ENCODE data around the gene RESF1. TPM values are rescaled to one million over a fixed set of nuclear protein-coding genes. Genes with fewer than 3 reads are reported as not detected.

The RESF1 gene
- total RNA-seq, 1 experiment from 2014 or later = 172 TPM

DNA sequence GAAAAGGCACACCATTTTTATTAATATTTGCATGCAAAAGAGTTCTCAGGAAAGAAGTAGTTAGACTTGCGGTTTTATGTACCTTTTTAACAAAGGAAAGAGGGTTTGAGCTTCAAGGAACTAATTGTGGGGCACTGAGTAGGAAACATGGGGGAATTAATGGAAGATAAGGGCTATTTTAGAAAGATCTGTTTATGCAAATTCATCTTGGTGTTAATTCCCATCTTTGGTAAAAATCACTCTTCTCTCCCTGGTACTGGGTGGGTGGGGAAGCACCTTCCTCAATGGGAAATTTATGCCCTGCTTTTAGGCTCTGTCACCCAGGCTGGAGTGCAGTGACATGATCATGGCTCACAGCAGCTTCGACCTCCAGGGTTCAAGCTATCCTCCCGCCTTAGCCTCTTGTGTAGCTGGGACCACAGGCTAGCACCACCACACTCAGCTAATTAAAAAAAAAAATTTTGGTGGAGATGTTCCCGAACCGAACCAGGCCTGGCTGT is 30.1 kb upstream of the RESF1 start:
- no peak overlapping the region for H3K18ac ChIP-seq (ENCODE audit: insufficient read length, low read depth, low read length)
- no peak overlapping the region for H3K4ac ChIP-seq (ENCODE audit: low read depth, low read length)
- Mint-ChIP-seq H3K9me3 (peaks cover 6 to 11% of the 10 kb centered on the region in 2 experiments; a peak in 4 of 5 replicates), H3K27me3 (ENCODE audit: low read depth) (no peaks in the 10 kb centered on the region), H3K36me3 (ENCODE audit: insufficient read depth in 1 of 3, low read depth in 3 of 3) (peaks cover 0 to 12% (median 9%) of the 10 kb centered on the region in 3 experiments; a peak in 5 of 7 replicates), H3K27ac (no peak overlapping the region), H3K4me3 (no peak overlapping the region), H3K4me1 (peaks cover 4 to 15% of the 10 kb centered on the region in 2 experiments)
- no peak overlapping the region for H3K23ac ChIP-seq (ENCODE audit: insufficient read length, low read depth, low read length)
- H2AFZ ChIP-seq (ENCODE audit: low read length) = no peak overlapping the region
- H2BK5ac ChIP-seq (ENCODE audit: insufficient read length, low read length) = no peak overlapping the region
- H4K5ac ChIP-seq (ENCODE audit: insufficient read length, low read depth, low read length) = no peak overlapping the region
- no peaks in the 10 kb centered on the region for H3K23me2 ChIP-seq (ENCODE audit: insufficient read length, low read depth, low read length, poor library complexity, severe bottlenecking)
- no peak overlapping the region for H3K4me2 ChIP-seq (ENCODE audit: insufficient read depth, insufficient read length, low read length)
- peaks cover under 1% of the 10 kb centered on the region for H3K9me3 ChIP-seq (ENCODE audit: control insufficient read depth, low read depth, low read length)
- H3K27ac ChIP-seq (ENCODE audit: insufficient read length, low read depth, low read length) = no peak overlapping the region
- no peak overlapping the region for H2BK20ac ChIP-seq (ENCODE audit: low read depth, low read length, poor library complexity, severe bottlenecking)
- peaks cover 3% of the 10 kb centered on the region; the same call in 1 of the 2 replicates for H3K4me1 ChIP-seq (ENCODE audit: insufficient read depth, low read length)
- H3T11ph ChIP-seq (ENCODE audit: low read length) = no peak overlapping the region
- H2BK15ac ChIP-seq (ENCODE audit: low read depth, low read length) = no peak overlapping the region
- no peak for DNase-seq
- no peak overlapping the region for H3K9ac ChIP-seq (ENCODE audit: extremely low read depth, insufficient read length, low read length)
- H3K79me1 ChIP-seq (ENCODE audit: insufficient read depth, low read depth, low read length, poor library complexity, severe bottlenecking) = no peaks in the 10 kb centered on the region
- H3K79me2 ChIP-seq (ENCODE audit: insufficient read depth, low read length) = no peaks in the 10 kb centered on the region
- H2AK5ac ChIP-seq (ENCODE audit: insufficient read length, low read length) = no peak overlapping the region
- H2BK12ac ChIP-seq (ENCODE audit: insufficient read length, low read depth, low read length) = no peak overlapping the region
- H3K27me3 ChIP-seq (ENCODE audit: insufficient read depth, low read length) = no peaks in the 10 kb centered on the region
- no CpG with 5 or more reads among the region's 5 CpGs for WGBS (ENCODE audit: extremely low coverage, insufficient read length, low lambda C conversion rate)
- TF ChIP-seq CTCF (conservative IDR thresholded peaks at IDR 0.05) = no peak
- no peak overlapping the region for H2BK120ac ChIP-seq (ENCODE audit: low read depth, low read length, poor library complexity, severe bottlenecking)
- no peaks in the 10 kb centered on the region for H4K20me1 ChIP-seq (ENCODE audit: control insufficient read depth, insufficient read depth, insufficient read length)
- H3K14ac ChIP-seq (ENCODE audit: insufficient read depth, low read length) = no peak overlapping the region
- H3K56ac ChIP-seq (ENCODE audit: insufficient read length, low read depth, low read length) = no peak overlapping the region
- H4K91ac ChIP-seq (ENCODE audit: insufficient read length, low read depth, low read length) = no peak overlapping the region
- no peak overlapping the region for H4K8ac ChIP-seq (replicated peaks; ENCODE audit: insufficient read length, low read depth, low read length)
